SK-N-SH (cell line): ENCODE measurements around the gene CCL17. TPM values are rescaled to one million over a fixed set of nuclear protein-coding genes. Genes with fewer than 3 reads are reported as not detected.
A peak's percentile ranks its signal among the peaks of the same experiment; 100 is the strongest.

Experiments
- CTCF ChIA-PET: fragments of 300-600, 350-600 bp; formaldehyde crosslinking; extraction: SDS; loops from one replicate; lab custom pipeline; 2021; lab: Yijun Ruan, JAX
- POLR2A ChIA-PET: fragments of 350-600 bp; sonication (Branson Sonifier 250); formaldehyde crosslinking; extraction: SDS; loops from one replicate; lab custom pipeline; 2020; ENCODE audit warnings: antibody characterized with exemption, inconsistent platforms; lab: Yijun Ruan, JAX
- DNase-seq: peaks from one replicate; pipeline ENCODE4 v3.0.0; 2012
- H2AFZ ChIP-seq: fragments of 200-600 bp; sonication (generic); 2 replicates; pipeline ENCODE4 v1.8.1; 2016; ENCODE audit warnings: antibody characterized with exemption, mild to moderate bottlenecking, low read depth
- H3F3A ChIP-seq: fragments of 200-600 bp; sonication (generic); replicated peaks from 2 replicates; pipeline ENCODE3; 2016; ENCODE audit warnings: antibody characterized with exemption, mild to moderate bottlenecking; ENCODE audit not compliant: insufficient read depth
- H3K27ac ChIP-seq, 2 experiments: fragments of 200-500 bp in 1 of 2; fragments of 200-600 bp in 1 of 2; sonication (Bioruptor generic) in 1 of 2; sonication (generic), shearing (Covaris generic) in 1 of 2; 2 replicates each; pipeline versions ENCODE4 v1.5.1 to v1.6.1; 2014 to 2016; ENCODE audit warnings: low read depth in 2 of 2, inconsistent platforms in 1 of 2, low read length in 1 of 2, mild to moderate bottlenecking in 1 of 2, mixed read lengths in 1 of 2
- H3K27me3 ChIP-seq: fragments of 200-600 bp; sonication (generic), shearing (Covaris generic); 2 replicates; pipeline ENCODE4 v1.6.1; 2016; ENCODE audit warnings: mixed run types; ENCODE audit not compliant: insufficient read depth
- H3K36me3 ChIP-seq, 2 experiments: fragments of 200-500 bp in 1 of 2; fragments of 200-600 bp in 1 of 2; sonication (Bioruptor generic) in 1 of 2; sonication (generic) in 1 of 2; replicated peaks in 1 of 2; 2 replicates each; pipeline versions ENCODE3 to v1.5.1; 2014 to 2016; ENCODE audit warnings: low read length in 1 of 2, mild to moderate bottlenecking in 1 of 2; ENCODE audit not compliant: insufficient read depth in 2 of 2, control insufficient read depth in 1 of 2
- H3K4me1 ChIP-seq, 2 experiments: fragments of 200-500 bp in 1 of 2; fragments of 200-600 bp in 1 of 2; sonication (Bioruptor generic) in 1 of 2; sonication (generic), shearing (Covaris generic) in 1 of 2; 2 replicates each; pipeline versions ENCODE4 v1.5.1 to v1.6.1; 2014 to 2016; ENCODE audit warnings: low read depth in 1 of 2, low read length in 1 of 2, mixed run types in 1 of 2; ENCODE audit not compliant: insufficient read depth in 2 of 2, control insufficient read depth in 1 of 2
- H3K4me2 ChIP-seq: fragments of 200-600 bp; sonication (generic), shearing (Covaris generic); 2 replicates; pipeline ENCODE4 v1.6.1; 2017; ENCODE audit warnings: mixed run types
- H3K4me3 ChIP-seq, 2 experiments: fragments of 200-500 bp in 1 of 2; fragments of 200-600 bp in 1 of 2; sonication (Bioruptor generic) in 1 of 2; sonication (generic), shearing (Covaris generic) in 1 of 2; 2 replicates each; pipeline versions ENCODE4 v1.5.1 to v1.8.1; 2014 to 2016; ENCODE audit warnings: low read depth in 2 of 2, inconsistent platforms in 1 of 2, low read length in 1 of 2, mild to moderate bottlenecking in 1 of 2, mixed read lengths in 1 of 2, moderate library complexity in 1 of 2
- H3K79me2 ChIP-seq: fragments of 200-600 bp; sonication (generic); 2 replicates; pipeline ENCODE4 v1.8.1; 2017; ENCODE audit warnings: mild to moderate bottlenecking; ENCODE audit not compliant: insufficient read depth
- H3K9ac ChIP-seq: fragments of 200-600 bp; sonication (generic); 2 replicates; pipeline ENCODE4 v1.6.1; 2017; ENCODE audit warnings: mixed run types
- H3K9me2 ChIP-seq: fragments of 200-600 bp; sonication (generic); 2 replicates; pipeline ENCODE4 v1.6.1; 2017; ENCODE audit warnings: mixed run types
- H3K9me3 ChIP-seq: fragments of 200-600 bp; sonication (generic); 2 replicates; pipeline ENCODE4 v1.6.1; 2017; ENCODE audit warnings: mixed run types, mild to moderate bottlenecking, moderate library complexity
- H4K20me1 ChIP-seq: fragments of 200-600 bp; sonication (generic); 2 replicates; pipeline ENCODE4 v1.6.1; 2017; ENCODE audit warnings: mild to moderate bottlenecking, mixed run types; ENCODE audit not compliant: insufficient read depth
- CHD2 ChIP-seq: fragments of 150-350 bp; IDR thresholded peaks from 2 replicates; pipeline ENCODE4 v1.6.1; 2018; ENCODE audit warnings: low read length; ENCODE audit not compliant: partially characterized antibody
- ELF1 ChIP-seq: IDR thresholded peaks from 2 replicates; pipeline ENCODE4 v1.4.0; 2012
- EZH2phosphoT487 ChIP-seq: fragments of 200-600 bp; sonication (generic); IDR thresholded peaks from 2 replicates; pipeline ENCODE4 v1.6.1; 2017; ENCODE audit warnings: low read depth, mixed run types, mild to moderate bottlenecking, antibody characterized with exemption, moderate library complexity, borderline replicate concordance
- FOSL2 ChIP-seq: IDR thresholded peaks from 2 replicates; pipeline ENCODE4 v1.4.0; 2012; ENCODE audit warnings: low read depth, mild to moderate bottlenecking, moderate library complexity, borderline replicate concordance
- FOXM1 ChIP-seq: IDR thresholded peaks from 2 replicates; pipeline ENCODE4 v1.4.0; 2012; ENCODE audit warnings: low read depth, mild to moderate bottlenecking
- GABPA ChIP-seq: IDR thresholded peaks from 2 replicates; pipeline ENCODE4 v1.4.0; 2012; ENCODE audit warnings: low read depth, mild to moderate bottlenecking
- IRF3 ChIP-seq: fragments of 150-350 bp; IDR thresholded peaks from 2 replicates; pipeline ENCODE4 v1.6.1; 2016; ENCODE audit warnings: mild to moderate bottlenecking, low read depth, low read length
- JUND ChIP-seq: IDR thresholded peaks from 2 replicates; pipeline ENCODE4 v1.4.0; 2012
- MEF2A ChIP-seq: IDR thresholded peaks from 2 replicates; pipeline ENCODE4 v1.4.0; 2012; ENCODE audit warnings: low read depth, borderline replicate concordance
- MXI1 ChIP-seq: IDR thresholded peaks from 2 replicates; pipeline ENCODE4 v1.6.1; 2012; ENCODE audit warnings: mild to moderate bottlenecking, low read depth, low read length, improper control_type of control experiment
- NFIC ChIP-seq: IDR thresholded peaks from 2 replicates; pipeline ENCODE4 v1.4.0; 2012; ENCODE audit warnings: borderline replicate concordance
- POLR2AphosphoS5 ChIP-seq: IDR thresholded peaks from 2 replicates; pipeline ENCODE4 v1.6.1; 2012; ENCODE audit warnings: low read depth, low read length
- REST ChIP-seq: IDR thresholded peaks from 2 replicates; pipeline ENCODE4 v1.6.1; 2012; ENCODE audit warnings: mild to moderate bottlenecking, low read depth, low read length, moderate library complexity
- RFX5 ChIP-seq: IDR thresholded peaks from 2 replicates; pipeline ENCODE4 v1.6.1; 2012; ENCODE audit warnings: mild to moderate bottlenecking, improper control_type of control experiment, low read length
- RXRA ChIP-seq: IDR thresholded peaks from 2 replicates; pipeline ENCODE4 v1.4.0; 2012; ENCODE audit warnings: low read depth, mild to moderate bottlenecking, borderline replicate concordance
- SIN3A ChIP-seq: IDR thresholded peaks from 2 replicates; pipeline ENCODE4 v1.6.1; 2012; ENCODE audit warnings: low read depth, mild to moderate bottlenecking, low read length, moderate library complexity, borderline replicate concordance
- SMC3 ChIP-seq: IDR thresholded peaks from 2 replicates; pipeline ENCODE4 v1.6.1; 2012; ENCODE audit warnings: low read depth, low read length, improper control_type of control experiment
- TAF1 ChIP-seq: IDR thresholded peaks from 2 replicates; pipeline ENCODE4 v1.6.1; 2012; ENCODE audit warnings: low read depth, mild to moderate bottlenecking, low read length, moderate library complexity, borderline replicate concordance
- TCF12 ChIP-seq: IDR thresholded peaks from 2 replicates; pipeline ENCODE4 v1.4.0; 2012
- TEAD4 ChIP-seq: IDR thresholded peaks from 2 replicates; pipeline ENCODE4 v1.4.0; 2012; ENCODE audit warnings: mild to moderate bottlenecking, borderline replicate concordance; ENCODE audit not compliant: insufficient read depth
- USF1 ChIP-seq: IDR thresholded peaks from 2 replicates; pipeline ENCODE4 v1.4.0; 2012; ENCODE audit warnings: low read depth, borderline replicate concordance
- WGBS: methylation state at CpG from one replicate; pipeline ENCODE4 v1.1.6; 2017; ENCODE audit warnings: low lambda C conversion rate; 5-methylcytosine and 5-hydroxymethylcytosine counted together
- polyA plus RNA-seq, 3 experiments: library from polyadenylated mRNA; depleted of rRNA; stranded (reverse); fragments of >200 nt; gene quantifications; 2 replicates each; pipeline ENCODE4 v1.2.3, GENCODE V29; 2012

The CCL17 gene
- polyA plus RNA-seq, 1 of the 3 experiments (the other 2 are of a cell fraction): not detected

- DNase-seq: no peak
- Histone ChIP-seq H3K9me2 (no peaks in the 10 kb centered on the region), H3K4me2 (no peak overlapping the region), H2AFZ (no peak overlapping the region), H3K4me3 (no peak overlapping the region), H3K79me2 (no peaks in the 10 kb centered on the region), H3K9me3 (no peaks in the 10 kb centered on the region), H3K27me3 (no peaks in the 10 kb centered on the region), H3K4me1 (peaks cover 0 to 28% of the 10 kb centered on the region in 2 experiments; a peak in 2 of 4 replicates), H3K27ac (peak overlapping the region in 1 of 2 experiments; percentile 71; a peak in 2 of 4 replicates)
- ChIA-PET CTCF (interaction anchor here (0.7 to 17.3 kb wide), 32 partner anchors 10 to 357 kb away, joined by 3 to 544 read pairs (median 7); partner anchors contain the start of genes CCL17, CIAPIN1, COQ9 and CPNE2), POLR2A (interaction anchor here (1.0 to 3.2 kb wide), 4 partner anchors 28 to 120 kb away, joined by 3 to 8 read pairs (median 4); partner anchors contain the start of genes CIAPIN1 and COQ9)
- WGBS: 71% methylated on average over 6 of the region's 6 CpGs
- TF ChIP-seq RFX5 (no peak), FOSL2 (no peak), SMC3 (no peak), CHD2 (no peak), TCF12 (no peak), REST (no peak), FOXM1 (no peak), MXI1 (no peak), POLR2AphosphoS5 (no peak), ELF1 (no peak), MEF2A (no peak), NFIC (no peak)
- TF ChIP-seq, all 33 proteins: peak for 0
- no peak overlapping the region for H3K9ac ChIP-seq
- H3K36me3 ChIP-seq: no peaks in the 10 kb centered on the region
- H4K20me1 ChIP-seq: no peaks in the 10 kb centered on the region
- H3F3A ChIP-seq: peaks cover 8% of the 10 kb centered on the region
Observed at GRCh38 chr16:57419506-57419905, 14.9 kb downstream of the CCL17 start.

- Histone ChIP-seq H4K20me1 (no peaks in the 10 kb centered on the region), H3K4me2 (no peak overlapping the region), H3K4me3 (no peak overlapping the region), H3F3A (peaks cover 8% of the 10 kb centered on the region), H3K27ac (peak overlapping the region; percentile 17 to 45; a peak in 3 of 4 replicates), H3K9me2 (no peaks in the 10 kb centered on the region), H3K36me3 (peaks cover under 1 to 2% of the 10 kb centered on the region in 2 experiments), H3K9me3 (no peaks in the 10 kb centered on the region), H3K9ac (no peak overlapping the region), H3K27me3 (no peaks in the 10 kb centered on the region), H3K79me2 (no peaks in the 10 kb centered on the region), H3K4me1 (peaks cover 0 to 17% of the 10 kb centered on the region in 2 experiments; a peak in 2 of 4 replicates), H2AFZ (0 out of 2 replicates have a peak overlapping the region, but pooled peaks have one; percentile 57)
- ChIA-PET POLR2A (interaction anchor here (0.5 kb wide), 1 partner anchor 10 kb away, joined by 3 read pairs; no protein-coding TSS in a partner anchor), CTCF (interaction anchor here (0.6 to 17.3 kb wide), 23 partner anchors 10 to 338 kb away, joined by 3 to 544 read pairs (median 3); partner anchors contain the start of genes ARL2BP, CIAPIN1, COQ9 and CPNE2)
- peak; percentile 72 for DNase-seq
- 46% methylated on average over 9 of the region's 10 CpGs for WGBS
- TF ChIP-seq RFX5 (no peak), TEAD4 (no peak), USF1 (no peak), RXRA (no peak), EZH2phosphoT487 (no peak), FOSL2 (no peak), GABPA (peak; percentile 49; the same call in 1 of the 2 replicates), JUND (no peak), SMC3 (peak; percentile 83), IRF3 (no peak), TAF1 (no peak), SIN3A (no peak)
Observed at GRCh38 chr16:57422026-57422944, 17.7 kb downstream of the CCL17 start.
